Calu3 (cell line): ENCODE data around the gene MBOAT7. TPM values are rescaled to one million over a fixed set of nuclear protein-coding genes. Genes with fewer than 3 reads are reported as not detected.

Experiments
- BruUV-seq: library from RNA; stranded (reverse); fragments of 400-500 nt; replicated peaks from 2 replicates; lab custom pipeline; 2021; lab: Mats Ljungman, UMichigan
- CTCF ChIA-PET: fragments of 300-600 bp; sonication (Branson Sonifier 250); formaldehyde crosslinking; loops from one replicate; lab custom pipeline; 2022; ENCODE audit warnings: antibody characterized with exemption; lab: Charles Lee
- DNase-seq: peaks from one replicate; pipeline ENCODE4 v3.0.0; 2022
- H3K27ac Mint-ChIP-seq: one replicate; pipeline ENCODE4 v1.8.0; 2022; ENCODE audit warnings: mixed read lengths; ENCODE audit not compliant: unreplicated experiment
- H3K27me3 Mint-ChIP-seq: one replicate; pipeline ENCODE4 v1.8.0; 2022; ENCODE audit warnings: mixed read lengths; ENCODE audit not compliant: unreplicated experiment
- H3K36me3 Mint-ChIP-seq: one replicate; pipeline ENCODE4 v1.8.0; 2022; ENCODE audit warnings: mild to moderate bottlenecking, moderate library complexity, mixed read lengths; ENCODE audit not compliant: insufficient read depth, unreplicated experiment
- H3K4me1 Mint-ChIP-seq: one replicate; pipeline ENCODE4 v1.8.0; 2022; ENCODE audit warnings: mild to moderate bottlenecking, low read depth, mixed read lengths; ENCODE audit not compliant: unreplicated experiment
- H3K4me3 Mint-ChIP-seq: one replicate; pipeline ENCODE4 v1.8.0; 2022; ENCODE audit warnings: mild to moderate bottlenecking, low read depth, moderate library complexity, mixed read lengths; ENCODE audit not compliant: unreplicated experiment
- H3K9me3 Mint-ChIP-seq: one replicate; pipeline ENCODE4 v1.8.0; 2022; ENCODE audit warnings: low read depth, mixed read lengths; ENCODE audit not compliant: unreplicated experiment
- CTCF ChIP-seq: fragments of 200-600 bp; IDR thresholded peaks from one replicate; pipeline ENCODE4 v1.8.0; 2022; ENCODE audit warnings: antibody characterized with exemption; ENCODE audit not compliant: unreplicated experiment
- intact Hi-C: fragments of 100-400 bp; cut with micrococcal nuclease; formaldehyde crosslinking; loops from one replicate; pipeline ENCODE4 v1.10.0; 2022; ENCODE audit not compliant: unreplicated experiment
- total RNA-seq: library from RNA; stranded (reverse); gene quantifications from 2 replicates; pipeline ENCODE4 v1.2.3, GENCODE V29; 2022

The MBOAT7 gene
- total RNA-seq, 1 experiment from 2014 or later, result 287 TPM

DNA sequence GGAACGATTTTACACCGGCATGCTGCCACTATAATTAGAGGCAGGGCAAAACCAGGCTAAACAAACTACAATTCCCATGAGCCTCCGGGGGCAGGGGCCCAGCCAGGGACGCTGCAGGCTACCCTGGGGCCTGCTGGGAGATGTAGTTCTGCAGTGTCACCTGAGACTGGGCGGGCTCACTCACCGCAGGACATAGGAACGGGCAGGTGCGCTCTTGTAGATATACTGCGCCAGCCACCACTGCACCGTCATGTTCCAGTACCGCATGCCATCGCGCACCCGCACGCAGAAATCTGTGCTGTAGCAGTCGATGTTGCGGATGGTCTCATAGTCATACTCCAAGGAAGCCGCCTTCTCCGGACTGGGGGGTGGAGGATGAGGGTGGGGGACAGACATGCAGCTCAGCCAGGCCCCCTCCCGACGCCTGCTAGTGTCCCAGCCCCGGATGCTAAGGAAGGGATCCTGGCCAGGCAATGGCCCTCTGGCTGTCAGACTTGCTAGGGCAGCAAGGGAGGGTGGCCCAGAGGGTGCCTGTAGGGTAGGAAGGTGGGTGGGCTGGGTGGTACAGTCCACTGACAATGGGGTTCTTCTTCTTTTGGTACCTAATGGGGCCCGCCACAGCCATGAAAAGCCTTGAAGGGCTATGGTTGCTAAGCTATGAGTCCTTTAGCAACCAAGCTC lies 10.7 kb downstream of the MBOAT7 start:
- no peak for DNase-seq
- no peaks in the 10 kb centered on the region for H3K27me3 Mint-ChIP-seq
- peaks cover 72% of the 10 kb centered on the region for H3K36me3 Mint-ChIP-seq
- TF ChIP-seq CTCF, result no peak
- CTCF ChIA-PET, result no interaction called here
- no peak overlapping the region for H3K27ac Mint-ChIP-seq
- intact Hi-C loops, result no loop called here
- no peak overlapping the region for H3K4me3 Mint-ChIP-seq
- no peaks in the 10 kb centered on the region for H3K9me3 Mint-ChIP-seq
- no peaks in the 10 kb centered on the region for H3K4me1 Mint-ChIP-seq
- BruUV-seq, result no TSS peak

DNA sequence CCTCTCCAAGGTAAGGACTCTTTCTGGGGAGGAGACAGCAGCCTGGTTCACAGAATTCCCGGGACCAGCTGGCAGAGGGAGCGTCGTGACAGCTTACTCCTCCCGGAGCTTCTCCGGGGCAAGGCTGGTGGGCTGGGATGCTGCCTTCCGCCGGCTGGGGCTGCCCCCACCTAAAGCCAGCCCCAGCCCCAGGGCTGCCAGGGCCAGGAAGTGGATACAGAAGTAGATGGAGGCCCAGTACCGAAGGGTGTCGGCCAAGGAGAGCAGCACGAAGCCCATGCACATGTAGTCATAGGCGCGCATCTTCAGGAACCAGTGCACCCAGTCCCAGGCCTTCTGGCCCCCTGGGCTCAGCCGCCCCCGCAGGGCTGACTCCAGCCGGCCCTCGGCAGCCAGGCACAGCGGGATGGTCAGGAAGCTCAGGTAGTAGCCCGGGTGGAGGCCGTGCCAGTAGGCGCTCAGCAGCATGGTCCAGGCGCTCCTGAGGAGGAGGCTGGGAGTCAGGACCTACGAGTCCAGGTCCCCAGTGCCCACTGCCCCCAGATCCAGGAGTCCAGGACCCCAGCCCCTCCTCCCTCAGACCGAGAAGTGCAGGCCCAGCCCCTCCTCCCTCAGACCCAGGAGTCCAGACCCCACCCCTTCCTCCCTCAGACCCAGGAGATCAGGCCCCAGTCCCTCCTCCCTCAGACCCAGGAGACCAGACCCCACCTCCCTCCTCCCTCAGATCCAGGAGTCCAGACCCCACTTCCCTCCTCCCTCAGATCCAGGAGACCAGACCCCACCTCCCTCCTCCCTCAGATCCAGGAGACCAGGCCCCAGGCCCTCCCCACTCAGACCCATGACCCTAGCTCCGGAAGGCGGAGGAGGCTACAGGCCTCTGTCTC lies 15.2 kb downstream of the MBOAT7 start:
- H3K36me3 Mint-ChIP-seq, result peaks cover 80% of the 10 kb centered on the region
- H3K27ac Mint-ChIP-seq, result peak overlapping the region; percentile 95
- no TSS peak for BruUV-seq
- CTCF ChIA-PET, result interaction anchor here (1.4 to 3.5 kb wide), 4 partner anchors 14 to 91 kb away, joined by 6 to 35 read pairs (median 9); partner anchors contain the start of genes LENG1, MBOAT7, RPS9 and TSEN34
- no peaks in the 10 kb centered on the region for H3K27me3 Mint-ChIP-seq
- H3K9me3 Mint-ChIP-seq, result no peaks in the 10 kb centered on the region
- no peak for DNase-seq
- H3K4me1 Mint-ChIP-seq, result no peaks in the 10 kb centered on the region
- H3K4me3 Mint-ChIP-seq, result peak overlapping the region; percentile 26
- intact Hi-C loops, result loop anchor here (1.0 kb wide), 1 partner anchor 57 kb away; no protein-coding TSS in a partner anchor
- TF ChIP-seq CTCF, result no peak

- peak overlapping the region; percentile 95 for H3K4me3 Mint-ChIP-seq
- H3K4me1 Mint-ChIP-seq, result no peaks in the 10 kb centered on the region
- no peak for DNase-seq
- TSS peak; percentile 23 for BruUV-seq
- no peaks in the 10 kb centered on the region for H3K27me3 Mint-ChIP-seq
- H3K36me3 Mint-ChIP-seq, result peaks cover 78% of the 10 kb centered on the region
- intact Hi-C loops, result loop anchor here (1.0 kb wide), 1 partner anchor 58 kb away; no protein-coding TSS in a partner anchor
- no peaks in the 10 kb centered on the region for H3K9me3 Mint-ChIP-seq
- no peak for TF ChIP-seq CTCF
- H3K27ac Mint-ChIP-seq, result peak overlapping the region; percentile 95
- CTCF ChIA-PET, result interaction anchor here (0.6 to 3.5 kb wide), 10 partner anchors 13 to 203 kb away, joined by 3 to 35 read pairs (median 6); partner anchors contain the start of genes LENG1, MBOAT7, RPS9 and TSEN34
These were observed 16.1 kb downstream of the MBOAT7 start for GRCh38 chr19:54173359-54173699.
